Naive thymus-derived CD4-positive, alpha-beta T cell (primary cell): ENCODE results near the gene NRM. TPM values are rescaled to one million over a fixed set of nuclear protein-coding genes. Genes with fewer than 3 reads are reported as not detected.
"Not testable (repeated sequence)": the region's sequence is repeated elsewhere in the genome, so short reads cannot be mapped to it uniquely, and the experiment has no call there.

Source experiments
- ATAC-seq: fragments of 150-1000 bp; cut with Tn5 transposase; 2 replicates; pipeline ENCODE4 v1.10.0; 2021; ENCODE audit warnings: mild to moderate bottlenecking, moderate library complexity
- CTCF ChIA-PET: fragments of 350-600 bp; sonication (Branson Sonifier 250); formaldehyde crosslinking; loops from one replicate; lab custom pipeline; 2021; ENCODE audit warnings: antibody characterized with exemption; lab: Charles Lee
- POLR2A ChIA-PET: fragments of 350-600 bp; sonication (Branson Sonifier 250); formaldehyde crosslinking; loops from one replicate; lab custom pipeline; 2021; ENCODE audit warnings: antibody characterized with exemption, inconsistent platforms; lab: Charles Lee
- DNase-seq, 9 donors: peaks; one replicate each; pipeline versions ENCODE4 v3.0.0 to v3.0.0-alpha.2; 2020 to 2022; ENCODE audit warnings: mixed read lengths in 1 of 9
- H3K27ac ChIP-seq: one replicate; pipeline ENCODE4 v1.7.0; 2013; ENCODE audit warnings: mild to moderate bottlenecking, low read depth, low read length, moderate library complexity
- H3K27me3 ChIP-seq, 2 donors: one replicate each; pipeline ENCODE4 v1.7.0; 2013; ENCODE audit warnings: low read length in 2 of 2, mild to moderate bottlenecking in 2 of 2, moderate library complexity in 2 of 2; ENCODE audit not compliant: control insufficient read depth in 2 of 2, insufficient read depth in 2 of 2
- H3K36me3 ChIP-seq, 3 experiments: 1 replicate in 2 of 3; 2 replicates in 1 of 3; pipeline ENCODE4 v1.7.0; 2013; ENCODE audit warnings: low read length in 3 of 3, mild to moderate bottlenecking in 3 of 3, moderate library complexity in 1 of 3; ENCODE audit not compliant: insufficient read depth in 3 of 3, control insufficient read depth in 2 of 3
- H3K4me1 ChIP-seq, 2 donors: one replicate each; pipeline ENCODE4 v1.7.0; 2013; ENCODE audit warnings: low read length in 2 of 2, mild to moderate bottlenecking in 2 of 2, moderate library complexity in 1 of 2; ENCODE audit not compliant: control insufficient read depth in 2 of 2, insufficient read depth in 2 of 2
- H3K4me3 ChIP-seq: 2 replicates; pipeline ENCODE4 v1.7.0; 2013; ENCODE audit warnings: mild to moderate bottlenecking, low read length
- H3K9me3 ChIP-seq, 3 experiments: 1 replicate in 2 of 3; 2 replicates in 1 of 3; pipeline ENCODE4 v1.7.0; 2013; ENCODE audit warnings: low read length in 3 of 3; ENCODE audit not compliant: control insufficient read depth in 2 of 3
- H3K27ac Mint-ChIP-seq, 9 donors: one replicate each; pipeline ENCODE4 v1.8.0; 2020 to 2022; ENCODE audit warnings: mixed read lengths in 9 of 9, mild to moderate bottlenecking in 8 of 9, moderate library complexity in 5 of 9, inconsistent platforms in 2 of 9
- H3K27me3 Mint-ChIP-seq, 5 donors: one replicate each; pipeline ENCODE4 v1.8.0; 2021 to 2022; ENCODE audit warnings: mixed read lengths in 5 of 5, mild to moderate bottlenecking in 1 of 5
- H3K36me3 Mint-ChIP-seq, 5 donors: one replicate each; pipeline ENCODE4 v1.8.0; 2020 to 2022; ENCODE audit warnings: mixed read lengths in 5 of 5, mild to moderate bottlenecking in 3 of 5, inconsistent platforms in 1 of 5
- H3K4me1 Mint-ChIP-seq, 7 donors: one replicate each; pipeline ENCODE4 v1.8.0; 2020 to 2022; ENCODE audit warnings: mixed read lengths in 7 of 7, mild to moderate bottlenecking in 3 of 7, inconsistent platforms in 1 of 7
- H3K4me3 Mint-ChIP-seq, 10 donors: one replicate each; pipeline ENCODE4 v1.8.0; 2020 to 2022; ENCODE audit warnings: mild to moderate bottlenecking in 10 of 10, mixed read lengths in 10 of 10, moderate library complexity in 6 of 10, inconsistent platforms in 2 of 10
- H3K9me3 Mint-ChIP-seq, 11 donors: one replicate each; pipeline ENCODE4 v1.8.0; 2020 to 2022; ENCODE audit warnings: mixed read lengths in 11 of 11, mild to moderate bottlenecking in 4 of 11, inconsistent platforms in 1 of 11, moderate library complexity in 1 of 11
- intact Hi-C, 2 donors: fragments of 100-400 bp; cut with micrococcal nuclease; formaldehyde crosslinking; loops; one replicate each; pipeline ENCODE4 v1.15.1; 2023
- polyA plus RNA-seq, 2 donors: library from polyadenylated mRNA; unstranded; fragments of 300-500 nt; fragmentation: Illumina TruSeq; gene quantifications; one replicate each; pipeline ENCODE4 v1.2.3, GENCODE V29; 2021
- total RNA-seq, 6 experiments: library from RNA in 5 of 6; stranded (reverse) in 5 of 6; gene quantifications; 1 replicate in 5 of 6; 2 replicates in 1 of 6; pipeline ENCODE4 v1.2.3 and lab custom pipeline; 2021 to 2026

Gene NRM
- total and polyA plus RNA-seq, 7 experiments from 2014 or later, result 2.3 to 29.4 (median 6.3) TPM

DNA sequence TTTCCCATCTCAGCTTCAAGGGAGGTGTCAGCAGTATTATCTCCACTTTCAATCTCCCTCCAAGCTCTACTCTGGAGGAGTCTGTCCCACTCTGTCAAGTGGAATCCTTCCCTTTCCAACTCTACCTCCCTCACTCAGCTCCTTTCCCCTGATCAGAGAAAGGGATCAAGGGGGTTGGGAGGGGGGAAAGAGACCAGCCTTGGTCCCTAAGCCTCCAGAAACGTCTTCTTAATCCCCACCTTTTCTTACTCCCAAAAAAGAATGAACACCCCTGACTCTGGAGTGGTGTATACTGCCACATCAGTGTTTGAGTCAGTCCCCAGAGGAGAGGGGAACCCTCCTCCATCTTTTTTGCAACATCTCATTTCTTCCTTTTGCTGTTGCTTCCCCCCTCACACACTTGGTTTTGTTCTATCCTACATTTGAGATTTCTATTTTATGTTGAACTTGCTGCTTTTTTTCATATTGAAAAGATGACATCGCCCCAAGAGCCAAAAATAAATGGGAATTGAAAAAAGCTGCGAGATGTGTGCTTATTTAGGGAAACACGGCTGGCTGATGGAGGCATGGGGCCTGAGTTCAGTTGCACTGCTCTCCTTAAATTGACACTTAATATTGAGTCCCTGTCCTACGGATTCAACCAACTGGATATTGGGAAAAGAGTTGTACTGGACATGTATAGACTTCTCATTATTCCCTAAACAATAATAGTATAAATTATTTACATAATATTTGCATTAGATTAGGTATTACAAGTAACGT lies 34.3 kb upstream of the NRM start:
- ATAC-seq (no peak), DNase-seq (no peak)
- H3K4me3 Mint-ChIP-seq, result peak overlapping the region in 2 of 10 donors; percentile 10 to 46
- H3K36me3 Mint-ChIP-seq, result peaks cover 7 to 56% (median 17%) of the 10 kb centered on the region in 5 donors
- POLR2A ChIA-PET, result interaction anchor here (1.0 to 17.4 kb wide), 2 partner anchors 36 to 47 kb away, joined by 4 to 499 read pairs; partner anchors contain the start of gene DHX16
- H3K27me3 Mint-ChIP-seq, result no peaks in the 10 kb centered on the region
- peaks cover 0 to 7% (median 0%) of the 10 kb centered on the region in 11 donors for H3K9me3 Mint-ChIP-seq
- CTCF ChIA-PET, result interaction anchor here (1.5 to 10.2 kb wide), 3 partner anchors 43 to 186 kb away, joined by 3 to 304 read pairs (median 6); no protein-coding TSS in a partner anchor
- intact Hi-C loops, result loop anchor here in 1 of 2 donors (5.0 to 10.0 kb wide), 2 partner anchors 152 to 660 kb away; partner anchors contain the start of genes POLR1H and PPP1R11
- Histone ChIP-seq H3K4me1 (peaks cover 16 to 23% of the 10 kb centered on the region in 2 donors), H3K4me3 (no peak overlapping the region), H3K36me3 (peaks cover 17 to 62% (median 19%) of the 10 kb centered on the region in 3 experiments), H3K9me3 (no peaks in the 10 kb centered on the region), H3K27ac (peak overlapping the region; percentile 32), H3K27me3 (no peaks in the 10 kb centered on the region)
- peaks cover 32 to 49% (median 43%) of the 10 kb centered on the region in 7 donors for H3K4me1 Mint-ChIP-seq
- peak overlapping the region in 8 of 9 donors; percentile 3 to 87 (median 66) for H3K27ac Mint-ChIP-seq

DNA sequence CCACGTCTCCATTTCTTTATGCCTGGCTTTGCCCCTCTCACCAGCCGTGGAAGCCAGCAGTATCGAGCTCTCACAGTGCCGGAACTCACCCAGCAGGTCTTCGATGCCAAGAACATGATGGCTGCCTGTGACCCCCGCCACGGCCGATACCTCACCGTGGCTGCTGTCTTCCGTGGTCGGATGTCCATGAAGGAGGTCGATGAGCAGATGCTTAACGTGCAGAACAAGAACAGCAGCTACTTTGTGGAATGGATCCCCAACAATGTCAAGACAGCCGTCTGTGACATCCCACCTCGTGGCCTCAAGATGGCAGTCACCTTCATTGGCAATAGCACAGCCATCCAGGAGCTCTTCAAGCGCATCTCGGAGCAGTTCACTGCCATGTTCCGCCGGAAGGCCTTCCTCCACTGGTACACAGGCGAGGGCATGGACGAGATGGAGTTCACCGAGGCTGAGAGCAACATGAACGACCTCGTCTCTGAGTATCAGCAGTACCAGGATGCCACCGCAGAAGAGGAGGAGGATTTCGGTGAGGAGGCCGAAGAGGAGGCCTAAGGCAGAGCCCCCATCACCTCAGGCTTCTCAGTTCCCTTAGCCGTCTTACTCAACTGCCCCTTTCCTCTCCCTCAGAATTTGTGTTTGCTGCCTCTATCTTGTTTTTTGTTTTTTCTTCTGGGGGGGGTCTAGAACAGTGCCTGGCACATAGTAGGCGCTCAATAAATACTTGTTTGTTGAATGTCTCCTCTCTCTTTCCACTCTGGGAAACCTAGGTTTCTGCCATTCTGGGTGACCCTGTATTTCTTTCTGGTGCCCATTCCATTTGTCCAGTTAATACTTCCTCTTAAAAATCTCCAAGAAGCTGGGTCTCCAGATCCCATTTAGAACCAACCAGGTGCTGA lies 33.3 kb upstream of the NRM start:
- H3K9me3 Mint-ChIP-seq, H3K4me3 ChIP-seq, H3K27ac ChIP-seq, ATAC-seq, DNase-seq, H3K27me3 ChIP-seq, H3K27me3 Mint-ChIP-seq, H3K9me3 ChIP-seq: not testable (repeated sequence)
- CTCF ChIA-PET, result interaction anchor here (0.6 to 10.2 kb wide), 13 partner anchors 9 to 242 kb away, joined by 3 to 304 read pairs (median 6); partner anchors contain the start of genes ABCF1 and DHX16
- Mint-ChIP-seq H3K4me1 (peaks cover 39 to 52% (median 50%) of the 10 kb centered on the region in 7 donors), H3K4me3 (peak overlapping the region in 4 of 10 donors; percentile 21 to 90 (median 56)), H3K27ac (peak overlapping the region; percentile 34 to 90 (median 81)), H3K36me3 (peaks cover 7 to 53% (median 17%) of the 10 kb centered on the region in 5 donors)
- Histone ChIP-seq H3K4me1 (peaks cover 21 to 29% of the 10 kb centered on the region in 2 donors), H3K36me3 (peaks cover 8 to 53% (median 13%) of the 10 kb centered on the region in 3 experiments)
- intact Hi-C loops, result loop anchor here in 1 of 2 donors (5.0 to 10.0 kb wide), 2 partner anchors 153 to 659 kb away; partner anchors contain the start of genes POLR1H and PPP1R11
- POLR2A ChIA-PET, result interaction anchor here (1.0 to 17.4 kb wide), 2 partner anchors 35 to 46 kb away, joined by 4 to 499 read pairs; partner anchors contain the start of gene DHX16

DNA sequence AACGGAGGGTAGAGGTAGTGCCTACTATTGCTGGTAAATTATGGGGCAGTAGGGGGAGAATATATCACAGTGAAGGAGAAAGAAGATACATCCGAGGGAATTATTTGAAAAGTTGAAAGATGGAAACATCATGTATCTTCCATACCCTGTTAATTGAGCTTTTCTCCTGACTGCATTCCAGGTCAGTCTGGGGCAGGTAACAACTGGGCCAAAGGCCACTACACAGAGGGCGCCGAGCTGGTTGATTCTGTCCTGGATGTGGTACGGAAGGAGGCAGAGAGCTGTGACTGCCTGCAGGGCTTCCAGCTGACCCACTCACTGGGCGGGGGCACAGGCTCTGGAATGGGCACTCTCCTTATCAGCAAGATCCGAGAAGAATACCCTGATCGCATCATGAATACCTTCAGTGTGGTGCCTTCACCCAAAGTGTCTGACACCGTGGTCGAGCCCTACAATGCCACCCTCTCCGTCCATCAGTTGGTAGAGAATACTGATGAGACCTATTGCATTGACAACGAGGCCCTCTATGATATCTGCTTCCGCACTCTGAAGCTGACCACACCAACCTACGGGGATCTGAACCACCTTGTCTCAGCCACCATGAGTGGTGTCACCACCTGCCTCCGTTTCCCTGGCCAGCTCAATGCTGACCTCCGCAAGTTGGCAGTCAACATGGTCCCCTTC lies 32.5 kb upstream of the NRM start:
- Histone ChIP-seq H3K27ac (peak overlapping the region; percentile 77), H3K36me3 (peaks cover 8 to 53% (median 13%) of the 10 kb centered on the region in 3 experiments), H3K4me1 (peaks cover 21 to 31% of the 10 kb centered on the region in 2 donors)
- peak overlapping the region in 8 of 10 donors; percentile 65 to 99 (median 96) for H3K4me3 Mint-ChIP-seq
- peaks cover 39 to 58% (median 52%) of the 10 kb centered on the region in 7 donors for H3K4me1 Mint-ChIP-seq
- not testable (repeated sequence) for H3K9me3 Mint-ChIP-seq, ATAC-seq, H3K4me3 ChIP-seq, DNase-seq, H3K27me3 Mint-ChIP-seq, H3K27me3 ChIP-seq, H3K9me3 ChIP-seq
- H3K36me3 Mint-ChIP-seq, result peaks cover 7 to 52% (median 17%) of the 10 kb centered on the region in 5 donors
- POLR2A ChIA-PET, result interaction anchor here (0.6 to 17.4 kb wide), 12 partner anchors 8 to 241 kb away, joined by 3 to 499 read pairs (median 4); partner anchors contain the start of genes ABCF1, DHX16, MRPS18B and PPP1R10
- intact Hi-C loops, result loop anchor here in 1 of 2 donors (5.0 to 10.0 kb wide), 2 partner anchors 154 to 658 kb away; partner anchors contain the start of genes POLR1H and PPP1R11
- peak overlapping the region; percentile 51 to 96 (median 93) for H3K27ac Mint-ChIP-seq
- CTCF ChIA-PET, result interaction anchor here (0.6 to 10.2 kb wide), 17 partner anchors 10 to 270 kb away, joined by 3 to 304 read pairs (median 6); partner anchors contain the start of genes ABCF1, DHX16, MRPS18B and PPP1R10

DNA sequence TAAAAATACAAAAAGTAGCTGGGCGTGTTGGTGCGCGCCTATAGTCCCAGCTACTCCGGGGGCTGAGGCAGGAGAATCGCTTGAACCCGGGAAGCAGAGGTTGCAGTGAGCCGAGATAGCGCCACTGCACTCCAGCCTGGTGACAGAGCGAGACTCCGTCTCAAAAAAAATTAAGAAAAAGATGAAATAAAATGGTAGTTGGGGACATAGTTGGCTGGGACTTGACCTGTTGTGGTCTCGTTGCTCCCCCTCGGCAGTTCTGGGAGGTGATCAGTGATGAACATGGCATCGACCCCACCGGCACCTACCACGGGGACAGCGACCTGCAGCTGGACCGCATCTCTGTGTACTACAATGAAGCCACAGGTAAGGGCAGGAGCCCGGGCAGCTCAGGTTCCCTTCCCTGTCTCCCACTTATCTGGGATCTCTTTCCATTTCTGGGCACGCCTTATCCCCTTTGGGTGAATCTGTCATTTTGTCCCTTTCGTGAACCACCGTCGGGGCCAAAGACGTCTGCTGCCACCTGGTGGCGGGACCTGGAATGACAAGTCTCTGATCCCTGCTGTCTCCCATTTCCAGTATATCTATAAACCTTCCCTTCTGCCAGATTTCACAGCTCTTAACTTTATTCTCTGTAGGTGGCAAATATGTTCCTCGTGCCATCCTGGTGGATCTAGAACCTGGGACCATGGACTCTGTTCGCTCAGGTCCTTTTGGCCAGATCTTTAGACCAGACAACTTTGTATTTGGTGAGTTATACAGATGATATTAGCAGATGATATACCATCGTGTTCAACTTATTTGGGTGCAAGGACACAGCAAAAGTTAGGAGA lies 31.7 kb upstream of the NRM start:
- H3K27me3 ChIP-seq, result no peaks in the 10 kb centered on the region
- H3K4me1 Mint-ChIP-seq, result peaks cover 40 to 61% (median 54%) of the 10 kb centered on the region in 7 donors
- H3K9me3 ChIP-seq, result no peaks in the 10 kb centered on the region
- peaks cover 21 to 31% of the 10 kb centered on the region in 2 donors for H3K4me1 ChIP-seq
- H3K27me3 Mint-ChIP-seq, result no peaks in the 10 kb centered on the region
- H3K27ac ChIP-seq, result peak overlapping the region; percentile 77
- ChIA-PET CTCF (interaction anchor here (0.7 to 10.2 kb wide), 27 partner anchors 10 to 269 kb away, joined by 3 to 304 read pairs (median 5); partner anchors contain the start of genes ABCF1, DHX16, FLOT1 and MRPS18B), POLR2A (interaction anchor here (0.6 to 17.4 kb wide), 21 partner anchors 8 to 844 kb away, joined by 3 to 499 read pairs (median 4); partner anchors contain the start of genes ABCF1, DHX16, MRPS18B and PPP1R10)
- peak; percentile 72 to 90 (median 82) for DNase-seq
- intact Hi-C loops, result loop anchor here (1.0 to 10.0 kb wide), 7 partner anchors 8 to 658 kb away; partner anchors contain the start of genes ATAT1 (in 1 of the 2), POLR1H (in 1 of the 2) and PPP1R11 (in 1 of the 2)
- ATAC-seq, result no peak
- H3K4me3 ChIP-seq, result peak overlapping the region; percentile 80
- peak overlapping the region; percentile 90 to 98 (median 94) for H3K27ac Mint-ChIP-seq
- H3K4me3 Mint-ChIP-seq, result peak overlapping the region; percentile 90 to 100 (median 97)
- peaks cover 8 to 45% (median 13%) of the 10 kb centered on the region in 3 experiments for H3K36me3 ChIP-seq
- H3K9me3 Mint-ChIP-seq, result peaks cover 0 to 7% (median 0%) of the 10 kb centered on the region in 11 donors
- H3K36me3 Mint-ChIP-seq, result peaks cover 7 to 49% (median 13%) of the 10 kb centered on the region in 5 donors

DNA sequence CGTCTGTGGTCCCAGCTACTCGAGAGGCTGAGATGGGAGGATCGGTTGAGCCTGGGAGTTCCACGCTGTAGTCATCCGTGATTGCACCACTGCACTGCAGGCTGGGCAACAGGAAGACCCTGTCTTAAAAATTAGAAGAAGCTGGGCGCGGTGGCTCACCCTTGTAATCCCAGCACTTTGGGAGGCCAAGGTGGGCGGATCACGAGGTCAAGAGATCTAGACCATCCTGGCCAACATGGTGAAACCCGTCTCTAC lies 31.2 kb upstream of the NRM start:
- H3K27me3 Mint-ChIP-seq, result not testable (repeated sequence)

More for the DNA sequence above, 31.2 kb upstream of the NRM start:
- peaks cover 42 to 65% (median 58%) of the 10 kb centered on the region in 7 donors for H3K4me1 Mint-ChIP-seq
- DNase-seq, result peak in 1 of 9 donors; percentile 37
- H3K36me3 ChIP-seq, result peaks cover 8 to 40% (median 13%) of the 10 kb centered on the region in 3 experiments
- peak overlapping the region; percentile 90 to 100 (median 97) for H3K4me3 Mint-ChIP-seq
- not testable (repeated sequence) for H3K9me3 Mint-ChIP-seq, ATAC-seq, H3K9me3 ChIP-seq, H3K27me3 ChIP-seq
- H3K27ac Mint-ChIP-seq, result peak overlapping the region; percentile 90 to 98 (median 94)
- POLR2A ChIA-PET, result interaction anchor here (0.6 to 17.4 kb wide), 19 partner anchors 9 to 844 kb away, joined by 3 to 499 read pairs (median 5); partner anchors contain the start of genes ABCF1, DHX16, MRPS18B and PPP1R10
- H3K4me1 ChIP-seq, result peaks cover 21 to 31% of the 10 kb centered on the region in 2 donors
- H3K27ac ChIP-seq, result peak overlapping the region; percentile 77
- intact Hi-C loops, result loop anchor here (1.0 to 10.0 kb wide), 7 partner anchors 8 to 657 kb away; partner anchors contain the start of genes ATAT1 (in 1 of the 2), POLR1H (in 1 of the 2) and PPP1R11 (in 1 of the 2)
- peaks cover 7 to 52% (median 13%) of the 10 kb centered on the region in 5 donors for H3K36me3 Mint-ChIP-seq
- peak overlapping the region; percentile 80 for H3K4me3 ChIP-seq
- CTCF ChIA-PET, result interaction anchor here (0.7 to 10.2 kb wide), 23 partner anchors 11 to 268 kb away, joined by 3 to 304 read pairs (median 6); partner anchors contain the start of genes ABCF1, DHX16, FLOT1 and MRPS18B
